NCI-H1417 (cell line): Measurements from ENCODE around the gene GLMP.

Experiments used
- DNase-seq, 3 experiments: peaks; one replicate each; lab custom pipeline; 2025; lab: John Stamatoyannopoulos, UW

The GLMP gene

GRCh38 chr1:156248323-156248683, 47.2 kb downstream of the GLMP start:
- DNase-seq, result no peak

- peak in 1 of 3 experiments; percentile 20 for DNase-seq
These were observed 47.8 kb downstream of the GLMP start, which contains the start of gene PAQR6 for GRCh38 chr1:156247460-156248322. TSS of gene PAQR6 (minus strand) at chr1:156248056. CDS start at chr1:156246731, 1,325 bp downstream.

- DNase-seq, result no peak
These were observed 48.6 kb downstream of the GLMP start for GRCh38 chr1:156246781-156247459.

GRCh38 chr1:156246241-156246780, 49.2 kb downstream of the GLMP start:
- no peak for DNase-seq

- peak in 2 of 3 experiments; percentile 69 to 72 for DNase-seq
These were observed 49.8 kb downstream of the GLMP start for GRCh38 chr1:156245451-156246232.

GRCh38 chr1:156244712-156245111, 50.8 kb downstream of the GLMP start:
- DNase-seq, result no peak

- no peak for DNase-seq
These were observed 51.4 kb downstream of the GLMP start for GRCh38 chr1:156244126-156244525.

- DNase-seq, result no peak
These were observed 52.7 kb downstream of the GLMP start for GRCh38 chr1:156242738-156243137.
